Thyroid gland (tissue), 4 donors: ENCODE measurements around the gene TLE1. TPM values are rescaled to one million over a fixed set of nuclear protein-coding genes. Genes with fewer than 3 reads are reported as not detected.
"Not testable (repeated sequence)": the region's sequence is repeated elsewhere in the genome, so short reads cannot be mapped to it uniquely, and the experiment has no call there.

Source experiments
- DNase-seq, 2 donors: peaks; one replicate each; pipeline ENCODE4 v3.0.0-alpha.2; 2019
- H3K27ac ChIP-seq, 3 donors: fragments of 200-600 bp; sonication (generic); 1 replicate in 2 of 3; 2 replicates in 1 of 3; pipeline ENCODE4 v1.5.1; 2016 to 2019; ENCODE audit warnings: mild to moderate bottlenecking in 1 of 3, moderate library complexity in 1 of 3
- H3K27me3 ChIP-seq: fragments of 200-600 bp; sonication (generic); one replicate; pipeline ENCODE4 v1.5.1; 2019
- H3K36me3 ChIP-seq, 2 donors: fragments of 200-600 bp; sonication (generic); one replicate each; pipeline ENCODE4 v1.5.1; 2016 to 2019
- H3K4me1 ChIP-seq, 2 donors: fragments of 200-600 bp; sonication (generic); one replicate each; pipeline ENCODE4 v1.5.1; 2017 to 2019
- H3K4me3 ChIP-seq, 3 donors: fragments of 200-600 bp; sonication (generic); replicated peaks in 1 of 3; 1 replicate in 2 of 3; 2 replicates in 1 of 3; pipeline ENCODE4 v1.5.1; 2016; ENCODE audit warnings: mild to moderate bottlenecking in 1 of 3
- H3K9me3 ChIP-seq: fragments of 200-600 bp; sonication (generic); one replicate; pipeline ENCODE4 v1.5.1; 2017
- POLR2A ChIP-seq, 2 donors: fragments of 450-650 bp; IDR thresholded peaks; one replicate each; pipeline ENCODE4 v1.6.1; 2017; ENCODE audit warnings: antibody characterized with exemption in 2 of 2, mild to moderate bottlenecking in 2 of 2, moderate library complexity in 1 of 2
- WGBS, 2 donors: methylation state at CpG; one replicate each; pipeline ENCODE4 v1.1.5; 2017; 5-methylcytosine and 5-hydroxymethylcytosine counted together
- intact Hi-C: fragments of 100-400 bp; cut with DNase I; formaldehyde crosslinking; loops from one replicate; pipeline ENCODE4 v1.15.1; 2023
- total RNA-seq, 4 donors: library from RNA; depleted of rRNA; stranded (reverse); fragments of >200 nt; gene quantifications; one replicate each; pipeline ENCODE4 v1.2.3, GENCODE V29; 2016
- TF ChIP-seq, protein P1 (sequence below), 6 experiments: fragments of 200-600 bp in 3 of 6; fragments of 450-650 bp in 3 of 6; sonication (generic) in 3 of 6; IDR thresholded peaks; one replicate each; pipeline ENCODE4 v1.5.1; 2016 to 2019; ENCODE audit warnings: antibody characterized with exemption in 6 of 6, mild to moderate bottlenecking in 2 of 6, inconsistent platforms in 1 of 6, moderate library complexity in 1 of 6

Gene TLE1
- total RNA-seq, 4 donors from 2014 or later, result 40.7 to 91.1 (median 58.4) TPM

DNA sequence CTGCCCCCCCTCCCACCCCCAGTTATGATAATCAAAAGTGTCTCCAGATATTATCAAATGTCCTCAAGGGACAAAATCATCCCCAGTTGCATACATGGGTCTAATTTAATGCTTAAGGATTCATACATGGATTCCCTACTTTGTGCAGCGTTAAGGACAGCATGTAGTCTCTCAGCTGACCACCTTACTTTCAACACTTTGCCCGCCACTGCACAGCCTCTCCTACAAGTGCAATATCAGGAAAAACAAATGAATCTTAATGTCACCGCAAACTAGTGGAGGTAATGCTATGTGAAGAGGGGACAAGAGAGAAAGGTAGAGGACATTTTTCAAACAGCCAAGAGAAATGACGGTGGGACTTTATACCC is 78.6 kb downstream of the TLE1 start:
- intact Hi-C loops, result no loop called here
- Histone ChIP-seq H3K36me3 (peaks cover 18 to 19% of the 10 kb centered on the region in 2 donors), H3K4me1 (peaks cover 34 to 44% of the 10 kb centered on the region in 2 donors), H3K9me3 (no peaks in the 10 kb centered on the region), H3K27ac (peak overlapping the region in 1 of 3 donors; percentile 97), H3K4me3 (no peak overlapping the region), H3K27me3 (no peaks in the 10 kb centered on the region)
- TF ChIP-seq, protein P1, sequence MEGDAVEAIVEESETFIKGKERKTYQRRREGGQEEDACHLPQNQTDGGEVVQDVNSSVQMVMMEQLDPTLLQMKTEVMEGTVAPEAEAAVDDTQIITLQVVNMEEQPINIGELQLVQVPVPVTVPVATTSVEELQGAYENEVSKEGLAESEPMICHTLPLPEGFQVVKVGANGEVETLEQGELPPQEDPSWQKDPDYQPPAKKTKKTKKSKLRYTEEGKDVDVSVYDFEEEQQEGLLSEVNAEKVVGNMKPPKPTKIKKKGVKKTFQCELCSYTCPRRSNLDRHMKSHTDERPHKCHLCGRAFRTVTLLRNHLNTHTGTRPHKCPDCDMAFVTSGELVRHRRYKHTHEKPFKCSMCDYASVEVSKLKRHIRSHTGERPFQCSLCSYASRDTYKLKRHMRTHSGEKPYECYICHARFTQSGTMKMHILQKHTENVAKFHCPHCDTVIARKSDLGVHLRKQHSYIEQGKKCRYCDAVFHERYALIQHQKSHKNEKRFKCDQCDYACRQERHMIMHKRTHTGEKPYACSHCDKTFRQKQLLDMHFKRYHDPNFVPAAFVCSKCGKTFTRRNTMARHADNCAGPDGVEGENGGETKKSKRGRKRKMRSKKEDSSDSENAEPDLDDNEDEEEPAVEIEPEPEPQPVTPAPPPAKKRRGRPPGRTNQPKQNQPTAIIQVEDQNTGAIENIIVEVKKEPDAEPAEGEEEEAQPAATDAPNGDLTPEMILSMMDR (IDR thresholded peaks at IDR 0.05), result no peak
- TF ChIP-seq POLR2A (IDR thresholded peaks at IDR 0.05), result no peak
- WGBS, 2 donors, result 96 to 97% methylated on average over 4 of the region's 4 CpGs
- no peak for DNase-seq

DNA sequence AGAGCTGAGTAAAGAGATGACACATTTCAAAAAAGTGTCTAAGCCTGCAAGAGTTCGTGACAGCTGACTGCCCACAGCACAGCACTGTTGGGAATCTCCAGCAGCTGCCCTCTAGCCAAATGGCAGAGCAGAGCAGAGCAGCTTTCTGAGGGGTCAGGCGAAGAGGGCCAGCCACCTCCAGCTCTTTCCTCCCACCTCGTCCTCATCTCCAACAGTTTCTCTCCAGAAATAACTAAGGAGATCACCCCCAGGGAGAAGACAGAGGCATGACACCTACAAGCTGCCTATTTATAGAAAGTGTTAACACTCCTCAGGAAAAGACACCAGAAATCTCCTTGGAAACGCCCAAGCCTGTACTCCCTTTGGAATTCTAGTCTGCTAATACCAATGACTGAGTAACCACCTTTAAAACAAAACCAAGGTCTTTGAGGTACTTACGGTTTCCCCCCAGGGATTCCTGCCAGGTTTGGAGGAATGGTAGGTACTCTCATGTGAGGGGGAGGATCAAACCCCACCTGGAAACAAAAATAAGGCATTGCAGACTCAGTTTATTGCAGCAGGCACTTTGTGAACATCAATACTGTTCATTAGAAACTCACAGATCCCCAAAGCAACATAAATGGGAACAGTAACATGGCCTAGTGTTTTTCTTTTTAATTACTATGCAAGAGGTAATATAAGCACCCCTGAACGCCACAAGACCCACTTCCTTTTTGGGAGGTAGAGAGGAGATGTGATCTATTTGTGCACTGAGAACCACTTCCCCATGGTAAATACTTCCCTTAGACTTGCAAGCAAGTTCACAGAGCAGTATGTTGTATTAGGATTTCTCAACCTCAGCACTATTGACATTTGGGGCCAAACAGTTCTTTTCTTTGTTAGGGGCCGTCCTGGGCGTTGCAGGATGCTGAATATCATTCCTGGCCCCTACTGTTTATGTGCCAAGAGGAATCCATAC is 79.3 kb downstream of the TLE1 start:
- intact Hi-C loops, result no loop called here
- H3K9me3 ChIP-seq, result no peaks in the 10 kb centered on the region
- no peak overlapping the region for H3K4me3 ChIP-seq
- peaks cover 37 to 47% of the 10 kb centered on the region in 2 donors for H3K4me1 ChIP-seq
- no peaks in the 10 kb centered on the region for H3K27me3 ChIP-seq
- H3K27ac ChIP-seq, result peak overlapping the region; percentile 81 to 97 (median 90)
- peaks cover 17 to 18% of the 10 kb centered on the region in 2 donors for H3K36me3 ChIP-seq
- 44 to 52% methylated on average over 8 of the region's 8 CpGs for WGBS, 2 donors
- TF ChIP-seq, protein P1 (IDR thresholded peaks at IDR 0.05), result peak in 2 of 6 experiments; percentile 8 to 14
- no peak for TF ChIP-seq POLR2A (IDR thresholded peaks at IDR 0.05)
- peak; percentile 66 to 72 for DNase-seq

DNA sequence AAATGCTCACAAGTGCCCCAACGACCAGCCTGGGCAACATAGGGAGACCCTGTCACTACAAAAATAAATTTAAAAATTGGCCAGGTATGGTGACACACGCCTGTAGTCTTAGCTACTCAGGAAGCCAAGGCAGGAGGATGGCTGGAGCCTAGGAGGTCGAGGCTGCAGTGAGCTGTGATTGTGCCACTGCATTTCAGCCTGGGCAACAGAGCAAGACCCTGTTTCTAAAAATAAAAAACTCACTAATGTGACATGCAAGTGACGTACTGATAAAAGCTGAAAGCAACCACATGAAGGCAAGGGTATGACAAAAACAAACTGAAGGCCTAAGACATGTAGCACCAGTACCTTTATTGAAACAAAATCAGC is 81.1 kb downstream of the TLE1 start:
- DNase-seq, result no peak
- TF ChIP-seq, protein P1 (IDR thresholded peaks at IDR 0.05), result no peak
- no peak for TF ChIP-seq POLR2A (IDR thresholded peaks at IDR 0.05)
- Histone ChIP-seq H3K4me1 (peaks cover 47 to 53% of the 10 kb centered on the region in 2 donors), H3K9me3 (no peaks in the 10 kb centered on the region), H3K36me3 (peaks cover 17 to 18% of the 10 kb centered on the region in 2 donors), H3K27ac (peak overlapping the region; percentile 81 to 97 (median 90)), H3K27me3 (no peaks in the 10 kb centered on the region), H3K4me3 (no peak overlapping the region)
- intact Hi-C loops, result no loop called here
- 79 to 81% methylated on average over 4 of the region's 4 CpGs for WGBS, 2 donors

DNA sequence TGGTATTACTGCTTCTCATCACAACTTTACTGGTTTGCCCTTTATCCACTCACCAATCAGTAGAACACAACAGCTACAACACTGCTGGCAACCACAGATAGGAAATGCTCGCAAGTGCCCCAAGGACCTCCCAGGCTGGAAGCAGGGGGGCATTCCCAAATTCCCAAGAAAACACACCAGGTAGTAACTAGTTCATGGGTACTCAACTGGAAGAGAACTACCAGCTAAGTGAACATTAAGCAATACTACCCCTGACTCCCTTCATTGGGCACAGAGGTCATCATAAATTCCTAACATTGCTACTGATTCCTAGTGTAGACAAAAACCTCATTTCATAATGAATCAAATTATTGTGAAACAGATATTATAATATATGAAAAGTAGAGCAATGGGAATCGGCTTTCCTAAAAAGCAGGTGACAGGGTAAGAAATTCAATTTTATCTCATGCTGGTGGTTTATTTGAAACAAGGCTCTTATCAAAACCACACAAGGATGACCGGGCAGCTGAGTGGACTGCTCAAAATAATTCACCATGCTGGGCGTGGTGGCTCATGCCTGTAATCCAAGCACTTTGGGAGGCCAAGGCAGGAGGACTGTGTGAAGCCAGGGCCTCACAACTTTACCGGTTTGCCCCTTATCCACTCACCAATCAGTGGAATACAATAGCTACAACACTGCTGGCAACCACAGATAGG is 81.6 kb downstream of the TLE1 start:
- H3K36me3 ChIP-seq, result peaks cover 17 to 18% of the 10 kb centered on the region in 2 donors
- WGBS, 2 donors, result 24 to 32% methylated on average over 5 of the region's 5 CpGs
- peak overlapping the region; percentile 81 to 97 (median 90) for H3K27ac ChIP-seq
- H3K9me3 ChIP-seq, result no peaks in the 10 kb centered on the region
- H3K27me3 ChIP-seq, result no peaks in the 10 kb centered on the region
- intact Hi-C loops, result no loop called here
- H3K4me3 ChIP-seq, result no peak overlapping the region
- H3K4me1 ChIP-seq, result peaks cover 47 to 53% of the 10 kb centered on the region in 2 donors
- TF ChIP-seq, protein P1 (IDR thresholded peaks at IDR 0.05), result no peak
- TF ChIP-seq POLR2A (IDR thresholded peaks at IDR 0.05), result no peak
- DNase-seq, result peak; percentile 81 to 83

DNA sequence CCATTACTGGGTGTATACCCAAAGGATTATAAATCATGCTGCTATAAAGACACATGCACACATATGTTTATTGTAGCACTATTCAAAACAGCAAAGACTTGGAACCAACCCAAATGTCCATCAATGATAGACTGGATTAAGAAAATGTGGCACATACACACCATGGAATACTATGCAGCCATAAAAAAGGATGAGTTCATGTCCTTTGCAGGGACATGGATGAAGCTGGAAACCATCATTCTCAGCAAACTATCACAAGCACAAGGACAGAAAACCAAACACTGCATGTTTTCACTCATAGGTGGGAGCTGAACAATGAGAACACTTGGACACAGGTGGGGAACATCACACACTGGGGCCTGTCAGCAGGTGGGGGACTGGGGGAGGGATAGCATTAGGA is 83.1 kb downstream of the TLE1 start:
- Histone ChIP-seq H3K27ac (peak overlapping the region in 2 of 3 donors; percentile 81 to 97), H3K4me1 (peaks cover 47 to 56% of the 10 kb centered on the region in 2 donors)
- H3K9me3 ChIP-seq, H3K27me3 ChIP-seq, DNase-seq, intact Hi-C loops, H3K4me3 ChIP-seq, H3K36me3 ChIP-seq: not testable (repeated sequence)
